ENCODE results near the gene PRR15. TPM values are rescaled to one million over a fixed set of nuclear protein-coding genes. Genes with fewer than 3 reads are reported as not detected.

PRR15 gene, protein sequence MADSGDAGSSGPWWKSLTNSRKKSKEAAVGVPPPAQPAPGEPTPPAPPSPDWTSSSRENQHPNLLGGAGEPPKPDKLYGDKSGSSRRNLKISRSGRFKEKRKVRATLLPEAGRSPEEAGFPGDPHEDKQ
- not detected in 2 replicates for total RNA-seq (2012; rRNA removed)
- polyA plus RNA-seq (2012; rRNA removed), result not detected in 2 replicates
- polyA plus RNA-seq (2012; cell fraction: cytosol; rRNA removed), result not detected in 2 replicates
- polyA plus RNA-seq (2012; cell fraction: nucleus; rRNA removed; ENCODE audit: low replicate concordance), result not detected in 2 replicates
- Bru-seq, nascent RNA, result not detected
- BruChase-seq, experiment 1, labeled RNA remaining after a 6-hour chase, result percentile 18 among the genes with signal in this experiment
- percentile 14 among the genes with signal in this experiment for BruChase-seq, experiment 2, labeled RNA remaining after a 2-hour chase
- long read RNA-seq, result 0 reads

DNA sequence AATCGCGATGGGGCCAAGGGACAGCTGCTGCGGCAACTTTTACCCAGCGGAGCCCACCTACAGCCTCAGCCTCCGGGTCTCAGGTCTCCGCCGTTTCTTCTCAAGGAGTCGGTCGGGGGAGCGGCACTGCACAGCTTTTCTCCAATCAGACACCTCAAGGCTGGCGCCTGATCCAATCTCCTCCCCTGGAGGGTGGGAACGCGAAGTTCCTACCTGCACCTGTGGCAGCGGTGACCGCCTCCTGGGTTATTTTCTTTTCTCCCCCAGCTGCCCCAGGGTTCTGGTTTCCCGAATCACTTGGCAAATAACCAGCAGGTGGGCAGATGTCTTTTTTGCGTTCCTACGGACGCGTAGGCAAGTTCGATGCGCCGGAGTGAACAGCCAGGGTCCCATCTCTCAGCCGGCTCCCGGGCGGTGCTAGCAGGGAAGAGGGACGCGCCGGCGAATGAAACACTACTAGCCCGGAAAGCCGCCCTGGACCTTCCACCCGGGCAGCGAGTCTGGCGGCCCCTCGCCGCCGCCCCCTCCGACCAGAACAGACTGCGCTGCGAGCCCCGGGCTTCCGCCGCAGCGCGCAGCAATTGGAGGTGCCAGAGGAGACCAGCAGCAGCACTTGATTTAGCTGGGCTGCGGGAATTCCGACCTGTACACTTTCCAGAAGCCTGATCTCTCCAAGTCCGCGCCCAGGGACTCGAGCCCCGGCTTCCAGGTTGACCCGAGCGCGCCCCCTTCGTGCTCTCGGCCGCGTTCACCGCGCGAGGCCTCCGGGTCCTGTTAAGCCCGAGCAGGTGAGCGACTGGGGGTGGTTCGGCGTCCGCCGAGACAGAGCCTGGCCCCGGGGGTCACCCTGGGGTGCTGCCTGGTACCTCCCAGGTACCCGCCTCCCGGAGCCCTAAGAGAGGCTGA is at the start of gene PRR15:
TSS of gene PRR15 (plus strand) at position 246 of the 906 bp plus-strand sequence. CDS start 2,495 bp downstream, outside the sequence.
- Histone ChIP-seq H3K23ac (ENCODE audit: low read depth, low read length) (no peak within 1 kb of the TSS), H3K56ac (ENCODE audit: extremely low read depth, insufficient read depth, low read length) (no peak within 1 kb of the TSS), H3K79me1 (ENCODE audit: low read depth in 1 of 2, low read length in 2 of 2) (no peaks in the 10 kb centered on the region), H3K27ac (ENCODE audit: insufficient read depth, low read length) (no peak within 1 kb of the TSS), H2AFZ (replicated peaks; ENCODE audit: low read length, poor library complexity) (peak within 1 kb of the TSS; percentile 19), H2BK120ac (ENCODE audit: low read depth, low read length) (no peak within 1 kb of the TSS), H3K4me2 (ENCODE audit: low read depth, low read length) (peak within 1 kb of the TSS; percentile 91), H2BK20ac (ENCODE audit: low read depth, low read length) (no peak within 1 kb of the TSS), H4K20me1 (ENCODE audit: insufficient read depth, low read length) (no peaks in the 10 kb centered on the region), H2AK5ac (ENCODE audit: low read depth, low read length) (no peak within 1 kb of the TSS), H3K14ac (replicated peaks; ENCODE audit: low read depth, low read length) (no peak within 1 kb of the TSS), H2AK9ac (replicated peaks; ENCODE audit: low read depth, low read length, poor library complexity) (no peak within 1 kb of the TSS), H4K91ac (ENCODE audit: insufficient read depth, low read depth, low read length) (no peak within 1 kb of the TSS), H3K36me3 (ENCODE audit: control insufficient read depth, insufficient read depth, low read length) (no peaks in the 10 kb centered on the region), H3K27me3 (ENCODE audit: control insufficient read depth, insufficient read depth, low read length) (peaks cover 49% of the 10 kb centered on the region), H3K4me3 (ENCODE audit: insufficient read depth, low read depth, low read length) (peak within 1 kb of the TSS; percentile 2; the same call in 1 of the 2 replicates), H3K9me3 (ENCODE audit: control insufficient read depth, insufficient read depth, low read length) (no peaks in the 10 kb centered on the region), H3K9ac (ENCODE audit: low read depth, low read length) (no peak within 1 kb of the TSS), H3K9me1 (ENCODE audit: insufficient read depth, low read length) (no peaks in the 10 kb centered on the region), H4K5ac (ENCODE audit: low read depth, low read length) (no peak within 1 kb of the TSS), H4K8ac (ENCODE audit: low read depth in 2 of 2, low read length in 2 of 2) (no peak within 1 kb of the TSS), H3K4me1 (ENCODE audit: control insufficient read depth, insufficient read depth, low read length) (no peaks in the 10 kb centered on the region; the same call in 1 of the 2 replicates), H3K4ac (ENCODE audit: low read depth, low read length) (no peak within 1 kb of the TSS), H3K18ac (ENCODE audit: low read depth, low read length) (no peak within 1 kb of the TSS), H2BK5ac (ENCODE audit: low read depth, low read length, poor library complexity, severe bottlenecking) (no peak within 1 kb of the TSS), H2BK15ac (ENCODE audit: low read depth, low read length) (no peak within 1 kb of the TSS)
- WGBS, 2 experiments (ENCODE audit: extremely low coverage in 2 of 2, insufficient read length in 1 of 2), result 3% methylated on average over 19 of the region's 72 CpGs; no CpG with 5 or more reads in 1 of the 2 experiments
- dilution Hi-C loops (cut with HindIII; ENCODE audit: low sequenced_read_pairs, unreplicated experiment), result no loop called here
- TF ChIP-seq MXI1 (IDR thresholded peaks at IDR 0.05; ENCODE audit: borderline replicate concordance, low read depth, low read length) (no peak), MAZ (IDR thresholded peaks at IDR 0.05; ENCODE audit: borderline replicate concordance, low read depth, low read length) (no peak), SMC3 (IDR thresholded peaks at IDR 0.05; ENCODE audit: low read depth, low read length) (no peak), RAD21 (IDR thresholded peaks at IDR 0.05; ENCODE audit: low read length) (no peak), RCOR1 (IDR thresholded peaks at IDR 0.05; ENCODE audit: insufficient replicate concordance, low read length) (no peak)
- in situ Hi-C loops (cut with MboI; ENCODE audit: low sequenced_read_pairs), result no loop called here
- ChIA-PET POLR2A (ENCODE audit: unreplicated experiment) (no interaction called here), CTCF (no interaction called here)
- BruUV-seq (replicated peaks), result no TSS peak
- no peak for DNase-seq
- ATAC-seq (ENCODE audit: low read depth), result 0 out of 2 replicates have a peak, but pooled peaks have one; percentile 21
- intact Hi-C loops (cut with micrococcal nuclease), result no loop called here
